Adrenal gland (tissue), 12 donors: ENCODE measurements around the gene BBX. TPM values are rescaled to one million over a fixed set of nuclear protein-coding genes. Genes with fewer than 3 reads are reported as not detected.
A peak's percentile ranks its signal among the peaks of the same experiment; 100 is the strongest.

Experiments
- DNase-seq, 7 donors: peaks; one replicate each; pipeline ENCODE4 v3.0.0-alpha.2; 2019 to 2020
- H3K27ac ChIP-seq, 5 donors: fragments of 200-600 bp; sonication (generic) in 4 of 5; 1 replicate in 3 of 5; 2 replicates in 2 of 5; pipeline versions ENCODE4 v1.5.1 to v1.8.0; 2016 to 2020; ENCODE audit warnings: mild to moderate bottlenecking in 1 of 5
- H3K27me3 ChIP-seq: fragments of 200-600 bp; 2 replicates; pipeline ENCODE4 v1.8.0; 2021
- H3K36me3 ChIP-seq, 2 donors: fragments of 200-600 bp; replicated peaks in 1 of 2; 1 replicate in 1 of 2; 2 replicates in 1 of 2; pipeline versions ENCODE4 v1.5.1 to v1.8.0; 2018 to 2022
- H3K4me1 ChIP-seq, 2 donors: fragments of 200-600 bp; replicated peaks in 1 of 2; 1 replicate in 1 of 2; 2 replicates in 1 of 2; pipeline versions ENCODE4 v1.5.1 to v1.8.0; 2018 to 2021
- H3K4me3 ChIP-seq, 4 donors: fragments of 200-600 bp; sonication (generic) in 3 of 4; one replicate each; pipeline ENCODE4 v1.5.1; 2016 to 2018
- H3K9me3 ChIP-seq, 3 donors: fragments of 200-600 bp; sonication (generic) in 1 of 3; replicated peaks in 1 of 3; 1 replicate in 2 of 3; 2 replicates in 1 of 3; pipeline versions ENCODE4 v1.5.1 to v1.8.0; 2016 to 2021
- CTCF ChIP-seq, 6 experiments: fragments of 450-650 bp in 4 of 6; fragments of 200-600 bp in 2 of 6; sonication (generic) in 1 of 6; IDR thresholded peaks; 1 replicate in 5 of 6; 2 replicates in 1 of 6; pipeline versions ENCODE4 v1.5.1 to v1.8.0; 2016 to 2021; ENCODE audit warnings: antibody characterized with exemption in 6 of 6, mild to moderate bottlenecking in 2 of 6, moderate library complexity in 1 of 6
- POLR2A ChIP-seq, 2 donors: fragments of 450-650 bp; IDR thresholded peaks; one replicate each; pipeline ENCODE4 v1.6.1; 2017; ENCODE audit warnings: antibody characterized with exemption in 2 of 2, mild to moderate bottlenecking in 2 of 2, moderate library complexity in 1 of 2
- WGBS, 4 donors: extraction: QIAGEN DNeasy Blood & Tissue Kit in 2 of 4; methylation state at CpG; one replicate each; pipeline versions ENCODE4 v1.1.5 to v1.1.7; 2013 to 2017; 5-methylcytosine and 5-hydroxymethylcytosine counted together
- intact Hi-C, 2 donors: fragments of 100-400 bp; cut with DNase I; formaldehyde crosslinking; loops; one replicate each; pipeline versions ENCODE4 v1.14.1 to v1.15.0; 2022 to 2023
- polyA plus RNA-seq, 3 donors: library from polyadenylated mRNA; stranded (reverse); fragments of 200-250 nt in 2 of 3; fragments of 350-450 nt in 1 of 3; fragmentation: Illumina TruSeq in 1 of 3; extraction: RNeasy Lipid Tissue Mini Kit (QIAGEN cat#74804) in 1 of 3; gene quantifications; one replicate each; pipeline ENCODE4 v1.2.3, GENCODE V29; 2013 to 2014
- total RNA-seq, 9 donors: library from RNA; depleted of rRNA in 4 of 9; stranded (reverse); fragments of >200 nt in 4 of 9; fragments of 120-200 nt in 1 of 9; fragmentation: NEBNext Ultra II Directional in 1 of 9; extraction: Animal tissue kit (Norgen Biotek cat#: 25700) in 1 of 9; gene quantifications; one replicate each; pipeline versions ENCODE4 v1.1.0 to v1.2.4, GENCODE V29; 2013 to 2023
- donor health status: healthy with polysubstance abuse.
- donor health status: Bipolar disorder and iron deficiency.
- donor health status: DM: yes; HTN: yes; CAD: no.
- donor health status: DM: no; HTN: no; CAD: no.
- donor health status: DM: no; HTN: no; CAD: no.
- donor health status: DM: yes; HTN: yes; CAD: no.

The BBX gene
- total and polyA plus RNA-seq, 12 donors: 12.8 to 208 (median 116) TPM

GRCh38 chr3:107574650-107575049, 51.9 kb downstream of the BBX start:
- H3K4me1 ChIP-seq: no peaks in the 10 kb centered on the region
- H3K36me3 ChIP-seq: no peaks in the 10 kb centered on the region
- H3K27ac ChIP-seq: no peak overlapping the region
- DNase-seq: peak in 1 of 7 donors; percentile 30
- TF ChIP-seq CTCF (IDR thresholded peaks at IDR 0.05) (peak; percentile 44 to 71 (median 61)), POLR2A (IDR thresholded peaks at IDR 0.05) (no peak)
- H3K9me3 ChIP-seq: no peaks in the 10 kb centered on the region
- H3K27me3 ChIP-seq: no peaks in the 10 kb centered on the region
- intact Hi-C loops: loop anchor here in 1 of 2 donors (10.0 kb wide), 1 partner anchor 170 kb away; no protein-coding TSS in a partner anchor
- no peak overlapping the region for H3K4me3 ChIP-seq

GRCh38 chr3:107578091-107578490, 55.3 kb downstream of the BBX start:
- no peaks in the 10 kb centered on the region for H3K27me3 ChIP-seq
- no peak for TF ChIP-seq POLR2A (IDR thresholded peaks at IDR 0.05)
- no peak for TF ChIP-seq CTCF (IDR thresholded peaks at IDR 0.05)
- no peak overlapping the region for H3K4me3 ChIP-seq
- DNase-seq: no peak
- WGBS, 4 donors: 79 to 82% (median 80%) methylated on average over 2 of the region's 2 CpGs
- H3K36me3 ChIP-seq: no peaks in the 10 kb centered on the region
- no peaks in the 10 kb centered on the region for H3K9me3 ChIP-seq
- H3K4me1 ChIP-seq: peaks cover 0 to 17% of the 10 kb centered on the region in 2 donors
- no peak overlapping the region for H3K27ac ChIP-seq
- intact Hi-C loops: loop anchor here in 1 of 2 donors (10.0 kb wide), 1 partner anchor 167 kb away; no protein-coding TSS in a partner anchor

GRCh38 chr3:107578523-107578922, 55.8 kb downstream of the BBX start:
- Histone ChIP-seq H3K27me3 (no peaks in the 10 kb centered on the region), H3K4me1 (peaks cover 0 to 17% of the 10 kb centered on the region in 2 donors), H3K27ac (no peak overlapping the region), H3K36me3 (no peaks in the 10 kb centered on the region), H3K4me3 (no peak overlapping the region), H3K9me3 (no peaks in the 10 kb centered on the region)
- no peak for DNase-seq
- no peak for TF ChIP-seq CTCF (IDR thresholded peaks at IDR 0.05)
- no peak for TF ChIP-seq POLR2A (IDR thresholded peaks at IDR 0.05)
- 88 to 100% (median 91%) methylated on average over 3 of the region's 3 CpGs for WGBS, 4 donors
- intact Hi-C loops: loop anchor here in 1 of 2 donors (10.0 kb wide), 1 partner anchor 166 kb away; no protein-coding TSS in a partner anchor

GRCh38 chr3:107579371-107579770, 56.6 kb downstream of the BBX start:
- TF ChIP-seq CTCF (IDR thresholded peaks at IDR 0.05) (no peak), POLR2A (IDR thresholded peaks at IDR 0.05) (no peak)
- no peaks in the 10 kb centered on the region for H3K9me3 ChIP-seq
- 84 to 89% (median 88%) methylated on average over 3 to 4 of the region's 4 CpGs for WGBS, 4 donors
- H3K27me3 ChIP-seq: no peaks in the 10 kb centered on the region
- peaks cover 0 to 17% of the 10 kb centered on the region in 2 donors for H3K4me1 ChIP-seq
- no peak for DNase-seq
- H3K27ac ChIP-seq: no peak overlapping the region
- intact Hi-C loops: loop anchor here in 1 of 2 donors (10.0 kb wide), 1 partner anchor 165 kb away; no protein-coding TSS in a partner anchor
- H3K36me3 ChIP-seq: no peaks in the 10 kb centered on the region
- no peak overlapping the region for H3K4me3 ChIP-seq
